Measurements from ENCODE around the gene RPS24. TPM values are rescaled to one million over a fixed set of nuclear protein-coding genes. Genes with fewer than 3 reads are reported as not detected.
A peak's percentile ranks its signal among the peaks of the same experiment; 100 is the strongest.
"Not testable (repeated sequence)": the region's sequence is repeated elsewhere in the genome, so short reads cannot be mapped to it uniquely, and the experiment has no call there.

Gene RPS24
- total RNA-seq, 5 donors from 2014 or later (not counting 1 experiment from before 2014, with no cell fraction given): 1,070 to 1,783 (median 1,384) TPM

GRCh38 chr10:78058562-78058961 lies 24.9 kb downstream of the RPS24 start:
- Mint-ChIP-seq H3K36me3 (peaks cover 12% of the 10 kb centered on the region), H3K4me1 (peaks cover 7 to 11% (median 7%) of the 10 kb centered on the region in 3 donors), H3K27me3 (peaks cover under 1 to 4% of the 10 kb centered on the region in 2 donors), H3K27ac (no peak overlapping the region), H3K4me3 (no peak overlapping the region), H3K9me3 (no peaks in the 10 kb centered on the region)
- no peak overlapping the region for H3K4me3 ChIP-seq (ENCODE audit: control insufficient read depth in 1 of 2, extremely low read depth in 1 of 2, low read length in 1 of 2)
- DNase-seq (no peak), ATAC-seq (replicated peaks in 1 of 4) (no peak)
- H3K27ac ChIP-seq (ENCODE audit: low read length): no peak overlapping the region
- no CpG with 5 or more reads among the region's 5 CpGs for WGBS (ENCODE audit: insufficient coverage)
- ChIA-PET CTCF (no interaction called here), POLR2A (no interaction called here)
- H3K27me3 ChIP-seq (replicated peaks in 1 of 2; ENCODE audit: control insufficient read depth in 2 of 2, extremely low read depth in 1 of 2, insufficient read depth in 2 of 2, low read length in 1 of 2): peaks cover 0 to 3% of the 10 kb centered on the region in 2 experiments
- no peaks in the 10 kb centered on the region for H3K9me3 ChIP-seq
- H3K4me1 ChIP-seq (ENCODE audit: control insufficient read depth in 1 of 2, extremely low read depth in 1 of 2, insufficient read depth in 2 of 2, low read length in 2 of 2): peaks cover 0 to 14% of the 10 kb centered on the region in 2 experiments
- H3K36me3 ChIP-seq (ENCODE audit: control insufficient read depth in 2 of 2, extremely low read depth in 1 of 2, insufficient read depth in 1 of 2, low read length in 1 of 2): no peaks in the 10 kb centered on the region

DNA sequence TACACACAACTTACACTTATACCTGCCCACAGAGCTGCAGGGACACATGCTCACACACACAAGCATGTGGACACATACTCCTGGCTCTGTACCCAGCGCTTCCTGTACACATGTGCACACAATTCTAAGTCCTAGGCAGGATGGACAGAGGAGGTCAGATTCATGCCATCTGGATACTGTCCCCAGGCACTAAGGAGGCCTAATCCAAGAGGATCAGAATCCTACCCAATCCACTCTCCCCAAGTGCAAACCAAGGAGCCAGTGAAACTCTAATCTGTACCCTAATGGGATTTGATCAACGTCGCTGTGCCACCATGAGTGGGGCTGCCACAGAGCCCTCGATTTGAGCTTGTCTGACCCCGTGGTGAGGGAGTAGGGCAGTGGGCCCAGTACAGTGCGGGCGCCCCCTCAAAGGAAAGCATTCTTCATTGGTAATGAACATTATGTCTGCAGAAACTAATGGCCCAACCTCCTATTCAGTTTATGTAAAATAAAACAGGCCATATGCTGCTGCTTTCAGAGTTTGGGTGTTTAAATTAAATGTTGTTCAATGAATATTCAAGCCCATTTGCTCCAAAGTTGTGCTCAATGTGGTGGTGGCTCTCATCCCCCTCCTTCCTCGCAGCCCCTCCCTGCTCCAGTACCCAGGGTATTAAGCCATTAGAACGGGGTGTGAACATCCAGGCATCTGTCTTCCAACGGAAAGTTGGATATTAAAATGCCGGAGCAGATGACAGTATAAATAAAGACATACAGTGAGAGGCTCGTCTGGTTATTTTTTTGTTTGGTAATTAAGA lies 26.4 kb downstream of the RPS24 start:
- H3K9me3 Mint-ChIP-seq: no peaks in the 10 kb centered on the region
- Histone ChIP-seq H3K4me1 (ENCODE audit: control insufficient read depth in 1 of 2, extremely low read depth in 1 of 2, insufficient read depth in 2 of 2, low read length in 2 of 2) (peaks cover 0 to 14% of the 10 kb centered on the region in 2 experiments), H3K9me3 (no peaks in the 10 kb centered on the region), H3K4me3 (ENCODE audit: control insufficient read depth in 1 of 2, extremely low read depth in 1 of 2, low read length in 1 of 2) (no peak overlapping the region), H3K27me3 (replicated peaks in 1 of 2; ENCODE audit: control insufficient read depth in 2 of 2, extremely low read depth in 1 of 2, insufficient read depth in 2 of 2, low read length in 1 of 2) (peaks cover 0 to 6% of the 10 kb centered on the region in 2 experiments), H3K36me3 (ENCODE audit: control insufficient read depth in 2 of 2, extremely low read depth in 1 of 2, insufficient read depth in 1 of 2, low read length in 1 of 2) (no peaks in the 10 kb centered on the region), H3K27ac (ENCODE audit: low read length) (no peak overlapping the region)
- peaks cover 5% of the 10 kb centered on the region for H3K36me3 Mint-ChIP-seq
- no peak overlapping the region for H3K4me3 Mint-ChIP-seq
- H3K27ac Mint-ChIP-seq: no peak overlapping the region
- ATAC-seq (replicated peaks in 1 of 4) (no peak), DNase-seq (no peak)
- peaks cover 3 to 7% of the 10 kb centered on the region in 2 donors for H3K27me3 Mint-ChIP-seq
- peaks cover 7 to 11% (median 7%) of the 10 kb centered on the region in 3 donors for H3K4me1 Mint-ChIP-seq
- ChIA-PET POLR2A (no interaction called here), CTCF (no interaction called here)
- WGBS (ENCODE audit: insufficient coverage): 80% methylated on average over 1 of the region's 12 CpGs

DNA sequence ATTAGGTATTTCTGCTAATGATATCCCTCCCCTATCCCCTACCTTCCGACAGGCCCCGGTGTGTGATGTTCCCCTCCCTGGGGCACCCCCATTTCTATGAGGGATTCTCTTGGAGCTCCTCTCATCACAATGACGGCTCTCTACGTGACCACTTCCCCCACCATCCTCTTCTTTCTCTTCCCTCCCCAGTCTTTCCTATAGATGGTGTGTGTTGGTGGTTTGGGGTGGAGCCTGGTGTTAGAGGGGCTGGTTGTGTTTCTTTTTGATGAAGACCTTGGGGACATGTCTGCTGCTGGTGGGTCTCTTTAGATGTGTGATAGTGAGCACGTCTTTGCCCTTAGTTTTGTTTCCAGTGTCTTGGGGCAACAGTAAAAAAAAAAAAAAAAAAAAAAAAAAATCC lies 28.6 kb downstream of the RPS24 start:
- no peak overlapping the region for H3K4me3 Mint-ChIP-seq

DNA sequence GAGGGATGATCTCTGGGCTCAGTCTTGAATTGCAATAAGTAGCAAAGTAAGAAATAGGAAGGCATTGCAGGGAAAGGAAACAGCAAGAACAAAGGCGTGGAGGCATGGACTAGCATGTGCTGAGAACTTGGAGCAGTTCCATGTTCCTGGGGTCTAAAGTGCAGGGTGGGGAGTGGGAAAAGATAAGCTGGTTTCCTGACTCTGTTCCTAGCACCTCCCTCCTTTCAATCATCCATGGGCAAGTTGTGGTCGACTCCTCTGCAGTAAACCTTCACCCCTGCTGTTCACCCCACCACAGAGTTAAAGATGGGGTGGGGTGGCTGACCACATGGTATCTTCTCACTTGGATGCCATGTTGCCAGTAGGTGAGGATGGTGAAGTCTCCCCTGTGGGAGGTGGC lies 29.6 kb downstream of the RPS24 start:
- no peak overlapping the region for H3K27ac ChIP-seq (ENCODE audit: low read length)
- peaks cover 2% of the 10 kb centered on the region for H3K36me3 Mint-ChIP-seq
- DNase-seq (no peak), ATAC-seq (replicated peaks in 1 of 4) (no peak)
- no peaks in the 10 kb centered on the region for H3K9me3 Mint-ChIP-seq
- peaks cover 7 to 11% (median 7%) of the 10 kb centered on the region in 3 donors for H3K4me1 Mint-ChIP-seq
- no peaks in the 10 kb centered on the region for H3K36me3 ChIP-seq (ENCODE audit: control insufficient read depth in 2 of 2, extremely low read depth in 1 of 2, insufficient read depth in 1 of 2, low read length in 1 of 2)
- POLR2A ChIA-PET: no interaction called here
- H3K4me3 ChIP-seq (ENCODE audit: control insufficient read depth in 1 of 2, extremely low read depth in 1 of 2, low read length in 1 of 2): no peak overlapping the region
- no peak overlapping the region for H3K27ac Mint-ChIP-seq
- peaks cover 0 to 14% of the 10 kb centered on the region in 2 experiments for H3K4me1 ChIP-seq (ENCODE audit: control insufficient read depth in 1 of 2, extremely low read depth in 1 of 2, insufficient read depth in 2 of 2, low read length in 2 of 2)
- peaks cover 3 to 7% of the 10 kb centered on the region in 2 donors for H3K27me3 Mint-ChIP-seq
- H3K27me3 ChIP-seq (replicated peaks in 1 of 2; ENCODE audit: control insufficient read depth in 2 of 2, extremely low read depth in 1 of 2, insufficient read depth in 2 of 2, low read length in 1 of 2): peaks cover 0 to 19% of the 10 kb centered on the region in 2 experiments
- CTCF ChIA-PET: interaction anchor here in 1 of 2 donors (0.7 kb wide), 1 partner anchor 1221 kb away, joined by 3 read pairs; no protein-coding TSS in a partner anchor
- H3K4me3 Mint-ChIP-seq: no peak overlapping the region
- 71% methylated on average over 1 of the region's 2 CpGs for WGBS (ENCODE audit: insufficient coverage)
- no peaks in the 10 kb centered on the region for H3K9me3 ChIP-seq

More for the DNA sequence above, 28.6 kb downstream of the RPS24 start:
- Histone ChIP-seq H3K4me1 (ENCODE audit: control insufficient read depth in 1 of 2, extremely low read depth in 1 of 2, insufficient read depth in 2 of 2, low read length in 2 of 2) (peaks cover 0 to 14% of the 10 kb centered on the region in 2 experiments), H3K27ac (ENCODE audit: low read length) (no peak overlapping the region), H3K27me3 (replicated peaks in 1 of 2; ENCODE audit: control insufficient read depth in 2 of 2, extremely low read depth in 1 of 2, insufficient read depth in 2 of 2, low read length in 1 of 2) (peaks cover 0 to 17% of the 10 kb centered on the region in 2 experiments), H3K9me3 (no peaks in the 10 kb centered on the region), H3K36me3 (ENCODE audit: control insufficient read depth in 2 of 2, extremely low read depth in 1 of 2, insufficient read depth in 1 of 2, low read length in 1 of 2) (no peaks in the 10 kb centered on the region), H3K4me3 (ENCODE audit: control insufficient read depth in 1 of 2, extremely low read depth in 1 of 2, low read length in 1 of 2) (no peak overlapping the region)
- H3K27ac Mint-ChIP-seq: no peak overlapping the region
- DNase-seq (peak in 10 of 35 experiments; percentile 2 to 42 (median 12)), ATAC-seq (replicated peaks in 1 of 4) (peak in 2 of 4 experiments; percentile 32 to 89)
- POLR2A ChIA-PET: no interaction called here
- no peaks in the 10 kb centered on the region for H3K9me3 Mint-ChIP-seq
- WGBS (ENCODE audit: insufficient coverage): no CpG with 5 or more reads among the region's 5 CpGs
- peaks cover 2% of the 10 kb centered on the region for H3K36me3 Mint-ChIP-seq
- peaks cover 3 to 7% of the 10 kb centered on the region in 2 donors for H3K27me3 Mint-ChIP-seq
- H3K4me1 Mint-ChIP-seq: peaks cover 7 to 11% (median 7%) of the 10 kb centered on the region in 3 donors
- CTCF ChIA-PET: interaction anchor here in 1 of 2 donors (0.5 kb wide), 1 partner anchor 1055 kb away, joined by 3 read pairs; no protein-coding TSS in a partner anchor

GRCh38 chr10:78064919-78065318 lies 31.3 kb downstream of the RPS24 start:
- H3K27me3 Mint-ChIP-seq; ATAC-seq (replicated peaks in 1 of 4); H3K36me3 ChIP-seq (ENCODE audit: control insufficient read depth in 2 of 2, extremely low read depth in 1 of 2, insufficient read depth in 1 of 2, low read length in 1 of 2); H3K9me3 Mint-ChIP-seq; H3K27ac Mint-ChIP-seq; H3K36me3 Mint-ChIP-seq; H3K4me3 ChIP-seq (ENCODE audit: control insufficient read depth in 1 of 2, extremely low read depth in 1 of 2, low read length in 1 of 2); H3K27ac ChIP-seq (ENCODE audit: low read length); DNase-seq; CTCF ChIA-PET; POLR2A ChIA-PET; H3K9me3 ChIP-seq; H3K4me3 Mint-ChIP-seq: not testable (repeated sequence)
- Histone ChIP-seq H3K27me3 (replicated peaks in 1 of 2; ENCODE audit: control insufficient read depth in 2 of 2, extremely low read depth in 1 of 2, insufficient read depth in 2 of 2, low read length in 1 of 2) (peaks cover 0 to 19% of the 10 kb centered on the region in 2 experiments), H3K4me1 (ENCODE audit: control insufficient read depth in 1 of 2, extremely low read depth in 1 of 2, insufficient read depth in 2 of 2, low read length in 2 of 2) (peaks cover 0 to 14% of the 10 kb centered on the region in 2 experiments)
- peaks cover 7 to 11% (median 7%) of the 10 kb centered on the region in 3 donors for H3K4me1 Mint-ChIP-seq
- WGBS (ENCODE audit: insufficient coverage): no CpG with 5 or more reads among the region's 2 CpGs

- DNase-seq (no peak), ATAC-seq (replicated peaks in 1 of 4) (no peak)
- peaks cover 3 to 7% of the 10 kb centered on the region in 2 donors for H3K27me3 Mint-ChIP-seq
- no peak overlapping the region for H3K27ac Mint-ChIP-seq
- Histone ChIP-seq H3K9me3 (no peaks in the 10 kb centered on the region), H3K4me1 (ENCODE audit: control insufficient read depth in 1 of 2, extremely low read depth in 1 of 2, insufficient read depth in 2 of 2, low read length in 2 of 2) (peaks cover 0 to 14% of the 10 kb centered on the region in 2 experiments), H3K27me3 (replicated peaks in 1 of 2; ENCODE audit: control insufficient read depth in 2 of 2, extremely low read depth in 1 of 2, insufficient read depth in 2 of 2, low read length in 1 of 2) (peaks cover 0 to 19% of the 10 kb centered on the region in 2 experiments), H3K27ac (ENCODE audit: low read length) (no peak overlapping the region), H3K36me3 (ENCODE audit: control insufficient read depth in 2 of 2, extremely low read depth in 1 of 2, insufficient read depth in 1 of 2, low read length in 1 of 2) (no peaks in the 10 kb centered on the region), H3K4me3 (ENCODE audit: control insufficient read depth in 1 of 2, extremely low read depth in 1 of 2, low read length in 1 of 2) (no peak overlapping the region)
- no CpG with 5 or more reads among the region's 2 CpGs for WGBS (ENCODE audit: insufficient coverage)
- no peaks in the 10 kb centered on the region for H3K9me3 Mint-ChIP-seq
- H3K4me3 Mint-ChIP-seq: no peak overlapping the region
- ChIA-PET POLR2A (no interaction called here), CTCF (interaction anchor here in 1 of 2 donors (1.0 kb wide), 1 partner anchor 17 kb away, joined by 3 read pairs; no protein-coding TSS in a partner anchor)
- H3K36me3 Mint-ChIP-seq: peaks cover 2% of the 10 kb centered on the region
- H3K4me1 Mint-ChIP-seq: peaks cover 7 to 11% (median 7%) of the 10 kb centered on the region in 3 donors
Measured at GRCh38 chr10:78065611-78066010, 31.9 kb downstream of the RPS24 start.
